DMS114 treated with DMSO at 0.1 percent for 48 hours (cell line): ENCODE results near the gene DOCK9.

ENCODE experiments used
- DNase-seq: peaks from one replicate; lab custom pipeline; 2025; ENCODE audit not compliant: unreplicated experiment; lab: John Stamatoyannopoulos, UW

DOCK9 gene

GRCh38 chr13:98751367-98751782, 226.5 kb downstream of the DOCK9 start:
- no peak for DNase-seq

GRCh38 chr13:98749501-98749900, 228.4 kb downstream of the DOCK9 start:
- no peak for DNase-seq

- DNase-seq, result no peak
Measured at GRCh38 chr13:98746968-98747367, 230.9 kb downstream of the DOCK9 start.
